Endothelial cell of umbilical vein (primary cell): ENCODE results near the gene ERMN. TPM values are rescaled to one million over a fixed set of nuclear protein-coding genes. Genes with fewer than 3 reads are reported as not detected.

Experiments
- BruUV-seq: library from RNA; stranded (reverse); fragments of 400-500 nt; replicated peaks from 2 replicates; lab custom pipeline; 2021; lab: Mats Ljungman, UMichigan
- CTCF ChIA-PET: fragments of 300-600, 350-600 bp; sonication (Branson Sonifier 250); formaldehyde crosslinking; loops from one replicate; lab custom pipeline; 2021; ENCODE audit warnings: antibody characterized with exemption, inconsistent platforms; lab: Charles Lee
- POLR2A ChIA-PET: fragments of 300-600, 350-600 bp; sonication (Branson Sonifier 250); formaldehyde crosslinking; loops from one replicate; lab custom pipeline; 2021; ENCODE audit warnings: antibody characterized with exemption, inconsistent platforms; lab: Charles Lee
- DNase-seq: peaks from one replicate; pipeline ENCODE4 v3.0.0-alpha.2; 2011; ENCODE audit warnings: low read depth, low spot score
- FAIRE-seq: peaks from 2 replicates; lab custom pipeline; 2011; peaks lifted over from hg19 to GRCh38; lab: Jason Lieb, UNC
- H2AFZ ChIP-seq: 2 replicates; pipeline ENCODE4 v1.6.0; 2012; ENCODE audit warnings: low read depth, low read length, control low read depth, inconsistent platforms
- H3K27ac ChIP-seq: 2 replicates; pipeline ENCODE4 v1.5.1; 2011; ENCODE audit warnings: low read depth, mild to moderate bottlenecking, control low read depth, low read length, moderate library complexity; ENCODE audit not compliant: insufficient read depth
- H3K27me3 ChIP-seq, 2 experiments: 2 replicates each; pipeline versions ENCODE4 v1.6.0 to v1.6.1; 2011; ENCODE audit warnings: low read length in 2 of 2, mixed read lengths in 1 of 2; ENCODE audit not compliant: control insufficient read depth in 2 of 2, insufficient read depth in 2 of 2
- H3K36me3 ChIP-seq, 2 experiments: 2 replicates in 1 of 2; 3 replicates in 1 of 2; pipeline ENCODE4 v1.5.1; 2011; ENCODE audit warnings: low read length in 2 of 2, mild to moderate bottlenecking in 1 of 2, moderate library complexity in 1 of 2; ENCODE audit not compliant: control insufficient read depth in 2 of 2, insufficient read depth in 2 of 2; ENCODE audit errors: extremely low read depth in 1 of 2
- H3K4me1 ChIP-seq: 3 replicates; pipeline ENCODE4 v1.5.1; 2011; ENCODE audit warnings: mild to moderate bottlenecking, low read length; ENCODE audit not compliant: control insufficient read depth, insufficient read depth; ENCODE audit errors: extremely low read depth
- H3K4me2 ChIP-seq: 2 replicates; pipeline ENCODE4 v1.6.1; 2011; ENCODE audit warnings: low read length, control low read depth, mixed read lengths; ENCODE audit not compliant: insufficient read depth
- H3K4me3 ChIP-seq, 3 experiments: fragments of 200-600 bp in 1 of 3; sonication (generic), shearing (Covaris generic) in 1 of 3; replicated peaks in 1 of 3; 2 replicates each; pipeline ENCODE4 v1.5.1; 2011 to 2016; ENCODE audit warnings: control low read depth in 3 of 3, low read length in 3 of 3, mild to moderate bottlenecking in 2 of 3, inconsistent platforms in 1 of 3, low read depth in 1 of 3, moderate library complexity in 1 of 3; ENCODE audit not compliant: insufficient read depth in 1 of 3
- H3K79me2 ChIP-seq: 2 replicates; pipeline ENCODE4 v1.6.0; 2012; ENCODE audit warnings: low read length, inconsistent platforms; ENCODE audit not compliant: control insufficient read depth, insufficient read depth
- H3K9ac ChIP-seq: replicated peaks from 2 replicates; pipeline ENCODE3; 2011; ENCODE audit warnings: low read length, control low read depth; ENCODE audit not compliant: insufficient read depth; ENCODE audit errors: extremely low read depth
- H3K9me1 ChIP-seq: replicated peaks from 3 replicates; pipeline ENCODE4 v1.6.0; 2011; ENCODE audit warnings: mild to moderate bottlenecking, low read length; ENCODE audit not compliant: control insufficient read depth, insufficient read depth; ENCODE audit errors: extremely low read depth
- H3K9me3 ChIP-seq: replicated peaks from 2 replicates; pipeline ENCODE4 v1.5.1; 2012; ENCODE audit warnings: low read length, inconsistent platforms; ENCODE audit not compliant: control insufficient read depth, insufficient read depth
- H4K20me1 ChIP-seq: replicated peaks from 2 replicates; pipeline ENCODE3; 2011; ENCODE audit warnings: mild to moderate bottlenecking, low read length; ENCODE audit not compliant: control insufficient read depth, insufficient read depth; ENCODE audit errors: extremely low read depth
- CTCF ChIP-seq, 2 donors: IDR thresholded peaks; 1 replicate in 1 of 2; 2 replicates in 1 of 2; pipeline ENCODE4 v1.5.1; 2011; ENCODE audit warnings: low read length in 2 of 2, mild to moderate bottlenecking in 2 of 2, moderate library complexity in 2 of 2, control low read depth in 1 of 2, inconsistent platforms in 1 of 2, low read depth in 1 of 2; ENCODE audit not compliant: insufficient read depth in 1 of 2; ENCODE audit errors: extremely low read depth in 1 of 2
- EZH2 ChIP-seq: IDR thresholded peaks from 2 replicates; pipeline ENCODE4 v1.6.1; 2012; ENCODE audit warnings: borderline replicate concordance, low read depth, mild to moderate bottlenecking, moderate library complexity, low read length, inconsistent platforms; ENCODE audit not compliant: severe bottlenecking
- FOS ChIP-seq: IDR thresholded peaks from 2 replicates; pipeline ENCODE4 v1.6.1; 2011; ENCODE audit warnings: mild to moderate bottlenecking, low read length, moderate library complexity, borderline replicate concordance; ENCODE audit not compliant: insufficient read depth
- GATA2 ChIP-seq: IDR thresholded peaks from 2 replicates; pipeline ENCODE4 v1.7.0; 2011; ENCODE audit warnings: low read depth, mild to moderate bottlenecking, moderate library complexity, mixed read lengths, low read length; ENCODE audit not compliant: insufficient read length, insufficient read depth
- JUN ChIP-seq: IDR thresholded peaks from 2 replicates; pipeline ENCODE4 v1.6.1; 2011; ENCODE audit warnings: borderline replicate concordance, low read depth; ENCODE audit not compliant: insufficient read length, insufficient read depth
- MAX ChIP-seq: IDR thresholded peaks from 2 replicates; pipeline ENCODE4 v1.6.1; 2011; ENCODE audit not compliant: insufficient read depth, insufficient read length
- MYC ChIP-seq: IDR thresholded peaks from one replicate; pipeline ENCODE4 v1.6.1; 2011; ENCODE audit warnings: mild to moderate bottlenecking, low read depth, low read length
- POLR2A ChIP-seq: IDR thresholded peaks from 2 replicates; pipeline ENCODE4 v1.6.1; 2012; ENCODE audit warnings: low read depth, mild to moderate bottlenecking, control low read depth, low read length
- POLR2AphosphoS5 ChIP-seq: IDR thresholded peaks from 2 replicates; pipeline ENCODE4 v1.6.1; 2012; ENCODE audit warnings: low read depth, mild to moderate bottlenecking, control low read depth, low read length, moderate library complexity; ENCODE audit not compliant: insufficient read depth
- dilution Hi-C: fragments of 300-500 bp; cut with MboI; formaldehyde crosslinking; loops from one replicate; pipeline ENCODE4 v1.15.0; 2019; ENCODE audit warnings: low sequenced_read_pairs; ENCODE audit not compliant: extremely low pct_ligation_motif_present
- intact Hi-C: fragments of 100-400 bp; cut with micrococcal nuclease; formaldehyde crosslinking; loops from one replicate; pipeline ENCODE4 v1.10.0; 2022
- polyA plus RNA-seq, 4 experiments: library from polyadenylated mRNA; depleted of rRNA in 3 of 4; stranded (reverse) in 3 of 4; unstranded in 1 of 4; fragments of >200 nt; gene quantifications; 2 replicates each; pipeline versions ENCODE4 v1.2.1 to v1.2.3, GENCODE V29; 2011 to 2012; ENCODE audit warnings: missing spikeins in 1 of 4
- total RNA-seq: library from RNA; stranded (reverse); gene quantifications from 2 replicates; pipeline ENCODE4 v1.2.3, GENCODE V29; 2021

The ERMN gene
- total and polyA plus RNA-seq, 2 donors (not counting 3 experiments of a cell fraction or from before 2014, with no cell fraction given), result not detected

- Histone ChIP-seq H4K20me1 (no peaks in the 10 kb centered on the region), H3K79me2 (no peaks in the 10 kb centered on the region), H3K9ac (no peak overlapping the region), H3K9me1 (no peaks in the 10 kb centered on the region), H3K27ac (no peak overlapping the region), H3K4me1 (no peaks in the 10 kb centered on the region), H3K36me3 (no peaks in the 10 kb centered on the region), H3K4me3 (no peak overlapping the region), H3K27me3 (no peaks in the 10 kb centered on the region), H3K4me2 (no peak overlapping the region), H3K9me3 (no peaks in the 10 kb centered on the region), H2AFZ (no peak overlapping the region)
- intact Hi-C loops, result no loop called here
- CTCF ChIA-PET, result interaction anchor here (6.0 kb wide), 1 partner anchor 12 kb away, joined by 33 read pairs; no protein-coding TSS in a partner anchor
- dilution Hi-C loops, result no loop called here
- FAIRE-seq (no peak), DNase-seq (no peak)
- TF ChIP-seq MAX (no peak), MYC (no peak), GATA2 (no peak), POLR2A (no peak), JUN (no peak), POLR2AphosphoS5 (no peak), EZH2 (no peak), CTCF (IDR thresholded peaks at IDR 0.05; ENCODE audit: extremely low read depth in 1 of 2, insufficient read depth in 1 of 2, low read depth in 1 of 2, low read length in 2 of 2) (no peak), FOS (no peak)
- no TSS peak for BruUV-seq
- POLR2A ChIA-PET, result no interaction called here
Measured at GRCh38 chr2:157290525-157290924, 35.1 kb downstream of the ERMN start.
